Activated CD8-positive, alpha-beta memory T cell treated with anti-CD3 and anti-CD28 coated beads for 24 hours (primary cell): ENCODE data around the gene CTNND2.

Experiments
- DNase-seq: peaks from one replicate; pipeline ENCODE4 v3.0.0-alpha.2; 2020

The CTNND2 gene

GRCh38 chr5:11239261-11240015 lies 664.8 kb downstream of the CTNND2 start:
- no peak for DNase-seq

- DNase-seq = no peak
Observed at GRCh38 chr5:11234501-11234911, 669.7 kb downstream of the CTNND2 start.

GRCh38 chr5:11230890-11231289 lies 673.4 kb downstream of the CTNND2 start:
- DNase-seq = no peak

GRCh38 chr5:11227064-11227463 lies 677.2 kb downstream of the CTNND2 start:
- no peak for DNase-seq

- no peak for DNase-seq
Observed at GRCh38 chr5:11224436-11225187, 679.6 kb downstream of the CTNND2 start.

- DNase-seq = no peak
Observed at GRCh38 chr5:11222169-11222568, 682.1 kb downstream of the CTNND2 start.

GRCh38 chr5:11214864-11215644 lies 689.2 kb downstream of the CTNND2 start:
- no peak for DNase-seq

GRCh38 chr5:11212706-11213105 lies 691.5 kb downstream of the CTNND2 start:
- no peak for DNase-seq

GRCh38 chr5:11197726-11198125 lies 706.5 kb downstream of the CTNND2 start:
- no peak for DNase-seq

GRCh38 chr5:11191673-11192072 lies 712.6 kb downstream of the CTNND2 start:
- DNase-seq = no peak

GRCh38 chr5:11182441-11183080 lies 721.7 kb downstream of the CTNND2 start:
- DNase-seq = no peak

GRCh38 chr5:11181940-11182339 lies 722.3 kb downstream of the CTNND2 start:
- no peak for DNase-seq

- no peak for DNase-seq
Observed at GRCh38 chr5:11180890-11181289, 723.4 kb downstream of the CTNND2 start.

GRCh38 chr5:11177999-11178711 lies 726.1 kb downstream of the CTNND2 start:
- DNase-seq = no peak

GRCh38 chr5:11174591-11174990 lies 729.7 kb downstream of the CTNND2 start:
- DNase-seq = no peak

GRCh38 chr5:11172484-11172883 lies 731.8 kb downstream of the CTNND2 start:
- no peak for DNase-seq

GRCh38 chr5:11171236-11171635 lies 733.0 kb downstream of the CTNND2 start:
- DNase-seq = no peak

GRCh38 chr5:11166923-11167322 lies 737.3 kb downstream of the CTNND2 start:
- no peak for DNase-seq

GRCh38 chr5:11164531-11165294 lies 739.5 kb downstream of the CTNND2 start:
- DNase-seq = no peak

- DNase-seq = no peak
Observed at GRCh38 chr5:11157132-11157531, 747.1 kb downstream of the CTNND2 start.

- DNase-seq = no peak
Observed at GRCh38 chr5:11153670-11154382, 750.4 kb downstream of the CTNND2 start.
